ENCODE results near the gene IGFLR1. TPM values are rescaled to one million over a fixed set of nuclear protein-coding genes. Genes with fewer than 3 reads are reported as not detected.
"Not testable (repeated sequence)": the region's sequence is repeated elsewhere in the genome, so short reads cannot be mapped to it uniquely, and the experiment has no call there.

The IGFLR1 gene
- polyA plus RNA-seq, 3 donors: 80.5 to 144 (median 119) TPM

- Mint-ChIP-seq H3K9me3 (peaks cover 0 to 5% (median 2%) of the 10 kb centered on the region in 7 donors), H3K27me3 (ENCODE audit: low read depth in 3 of 3) (peaks cover 0 to 10% (median 6%) of the 10 kb centered on the region in 3 donors), H3K36me3 (no peaks in the 10 kb centered on the region), H3K4me3 (no peak overlapping the region), H3K4me1 (no peaks in the 10 kb centered on the region), H3K27ac (no peak overlapping the region)
- Histone ChIP-seq H3K9ac (ENCODE audit: insufficient read depth, low read length, poor library complexity, severe bottlenecking) (no peak overlapping the region), H3K36me3 (replicated peaks in 1 of 2; ENCODE audit: control insufficient read depth in 1 of 2, insufficient read depth in 2 of 2, low read length in 2 of 2) (no peaks in the 10 kb centered on the region), H3K27ac (ENCODE audit: low read depth in 1 of 2, low read length in 2 of 2) (no peak overlapping the region), H3K4me2 (replicated peaks; ENCODE audit: extremely low read depth, low read length, poor library complexity, severe bottlenecking) (no peak overlapping the region), H3K4me3 (replicated peaks in 1 of 3; ENCODE audit: low read depth in 2 of 3, low read length in 3 of 3) (no peak overlapping the region), H4K20me1 (ENCODE audit: insufficient read depth, low read length) (no peaks in the 10 kb centered on the region), H3K4me1 (ENCODE audit: control insufficient read depth in 1 of 2, insufficient read depth in 2 of 2, low read length in 2 of 2) (no peaks in the 10 kb centered on the region), H3K27me3 (ENCODE audit: control insufficient read depth in 2 of 2, insufficient read depth in 2 of 2, low read length in 2 of 2) (no peaks in the 10 kb centered on the region), H2AFZ (ENCODE audit: insufficient read depth, low read depth, low read length, poor library complexity, severe bottlenecking) (no peak overlapping the region), H3K9me3 (replicated peaks in 1 of 2; ENCODE audit: control insufficient read depth in 1 of 2, insufficient read depth in 1 of 2, low read length in 2 of 2) (no peaks in the 10 kb centered on the region), H3K79me2 (ENCODE audit: insufficient read depth, low read length) (no peaks in the 10 kb centered on the region)
- TF ChIP-seq, protein P1, sequence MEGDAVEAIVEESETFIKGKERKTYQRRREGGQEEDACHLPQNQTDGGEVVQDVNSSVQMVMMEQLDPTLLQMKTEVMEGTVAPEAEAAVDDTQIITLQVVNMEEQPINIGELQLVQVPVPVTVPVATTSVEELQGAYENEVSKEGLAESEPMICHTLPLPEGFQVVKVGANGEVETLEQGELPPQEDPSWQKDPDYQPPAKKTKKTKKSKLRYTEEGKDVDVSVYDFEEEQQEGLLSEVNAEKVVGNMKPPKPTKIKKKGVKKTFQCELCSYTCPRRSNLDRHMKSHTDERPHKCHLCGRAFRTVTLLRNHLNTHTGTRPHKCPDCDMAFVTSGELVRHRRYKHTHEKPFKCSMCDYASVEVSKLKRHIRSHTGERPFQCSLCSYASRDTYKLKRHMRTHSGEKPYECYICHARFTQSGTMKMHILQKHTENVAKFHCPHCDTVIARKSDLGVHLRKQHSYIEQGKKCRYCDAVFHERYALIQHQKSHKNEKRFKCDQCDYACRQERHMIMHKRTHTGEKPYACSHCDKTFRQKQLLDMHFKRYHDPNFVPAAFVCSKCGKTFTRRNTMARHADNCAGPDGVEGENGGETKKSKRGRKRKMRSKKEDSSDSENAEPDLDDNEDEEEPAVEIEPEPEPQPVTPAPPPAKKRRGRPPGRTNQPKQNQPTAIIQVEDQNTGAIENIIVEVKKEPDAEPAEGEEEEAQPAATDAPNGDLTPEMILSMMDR (IDR thresholded peaks at IDR 0.05): no peak
- 93% methylated on average over 7 of the region's 11 CpGs for WGBS (ENCODE audit: insufficient coverage)
- intact Hi-C loops (cut with micrococcal nuclease): loop anchor here in 1 of 2 donors (5.0 kb wide), 1 partner anchor 240 kb away; no protein-coding TSS in a partner anchor
- no peak for DNase-seq
These were observed 50.2 kb downstream of the IGFLR1 start for GRCh38 chr19:35692010-35692409.

DNA sequence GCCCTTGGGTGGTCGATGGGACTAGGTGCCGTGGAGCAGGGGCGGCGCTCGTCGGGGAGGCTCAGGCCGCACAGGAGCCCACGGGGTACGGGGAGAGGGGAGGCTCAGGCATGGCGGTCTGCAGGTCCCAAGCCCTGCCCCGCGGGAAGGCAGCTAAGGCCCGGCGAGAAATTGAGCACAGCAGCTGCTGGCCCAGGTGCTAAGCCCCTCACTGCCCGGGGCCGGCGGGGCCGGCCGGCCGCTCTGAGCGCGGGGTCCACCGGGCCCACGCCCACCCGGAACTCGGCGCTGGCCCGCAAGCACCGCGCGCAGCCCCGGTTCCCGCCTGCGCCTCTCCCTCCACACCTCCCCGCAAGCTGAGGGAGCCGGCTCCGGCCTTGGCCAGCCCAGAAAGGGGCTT, 51.1 kb downstream of the IGFLR1 start:
- intact Hi-C loops (cut with micrococcal nuclease): loop anchor here in 1 of 2 donors (5.0 kb wide), 1 partner anchor 241 kb away; no protein-coding TSS in a partner anchor
- WGBS (ENCODE audit: insufficient coverage): 92% methylated on average over 28 of the region's 37 CpGs
- not testable (repeated sequence) for H3K36me3 Mint-ChIP-seq

More for the DNA sequence above, 51.1 kb downstream of the IGFLR1 start:
- H4K20me1 ChIP-seq (ENCODE audit: insufficient read depth, low read length); H3K9me3 Mint-ChIP-seq; H3K4me3 Mint-ChIP-seq; H3K9ac ChIP-seq (ENCODE audit: insufficient read depth, low read length, poor library complexity, severe bottlenecking); H3K4me2 ChIP-seq (replicated peaks; ENCODE audit: extremely low read depth, low read length, poor library complexity, severe bottlenecking); H3K27ac ChIP-seq (ENCODE audit: low read depth in 1 of 2, low read length in 2 of 2); H3K9me3 ChIP-seq (replicated peaks in 1 of 2; ENCODE audit: control insufficient read depth in 1 of 2, insufficient read depth in 1 of 2, low read length in 2 of 2); H3K4me1 Mint-ChIP-seq; H3K27ac Mint-ChIP-seq; H3K4me1 ChIP-seq (ENCODE audit: control insufficient read depth in 1 of 2, insufficient read depth in 2 of 2, low read length in 2 of 2); DNase-seq; H3K27me3 ChIP-seq (ENCODE audit: control insufficient read depth in 2 of 2, insufficient read depth in 2 of 2, low read length in 2 of 2); H3K4me3 ChIP-seq (replicated peaks in 1 of 3; ENCODE audit: low read depth in 2 of 3, low read length in 3 of 3); H3K36me3 ChIP-seq (replicated peaks in 1 of 2; ENCODE audit: control insufficient read depth in 1 of 2, insufficient read depth in 2 of 2, low read length in 2 of 2); H3K79me2 ChIP-seq (ENCODE audit: insufficient read depth, low read length); H2AFZ ChIP-seq (ENCODE audit: insufficient read depth, low read depth, low read length, poor library complexity, severe bottlenecking); H3K27me3 Mint-ChIP-seq (ENCODE audit: low read depth in 3 of 3): not testable (repeated sequence)
